ENCODE data around the gene ZNF236. TPM values are rescaled to one million over a fixed set of nuclear protein-coding genes. Genes with fewer than 3 reads are reported as not detected.

Gene ZNF236
- total and polyA plus RNA-seq, 2 donors (not counting 1 experiment from before 2014, with no cell fraction given), result 2.9 to 8.4 TPM

GRCh38 chr18:77012120-77012519, 189.8 kb downstream of the ZNF236 start:
- TF ChIP-seq CTCF (conservative IDR thresholded peaks at IDR 0.05 in 1 of 2, IDR thresholded peaks at IDR 0.05 in 1 of 2; ENCODE audit: low read depth in 1 of 2, low read length in 2 of 2), result no peak
- no peak for TF ChIP-seq EZH2 (IDR thresholded peaks at IDR 0.05; ENCODE audit: low read length, missing control alignments)

GRCh38 chr18:77012806-77013541, 190.6 kb downstream of the ZNF236 start:
- H3K9ac ChIP-seq (ENCODE audit: insufficient read depth, low read length), result no peak overlapping the region
- no peaks in the 10 kb centered on the region for H3K4me1 ChIP-seq (ENCODE audit: control insufficient read depth, extremely low read depth, insufficient read depth, low read length)
- no peak overlapping the region for H3K4me3 ChIP-seq (replicated peaks in 1 of 4; ENCODE audit: control extremely low read depth in 1 of 4, insufficient read depth in 1 of 4, low read depth in 3 of 4, low read length in 4 of 4)
- H3K79me2 ChIP-seq (ENCODE audit: control insufficient read depth, insufficient read depth, low read length), result no peaks in the 10 kb centered on the region
- TF ChIP-seq EZH2 (IDR thresholded peaks at IDR 0.05; ENCODE audit: low read length, missing control alignments) (no peak), CTCF (conservative IDR thresholded peaks at IDR 0.05 in 1 of 2, IDR thresholded peaks at IDR 0.05 in 1 of 2; ENCODE audit: low read depth in 1 of 2, low read length in 2 of 2) (no peak)
- no peaks in the 10 kb centered on the region for H4K20me1 ChIP-seq (ENCODE audit: control insufficient read depth, extremely low read depth, insufficient read depth, low read length)
- no peaks in the 10 kb centered on the region for H3K36me3 ChIP-seq (ENCODE audit: control insufficient read depth, insufficient read depth, low read length)
- H3K9me3 ChIP-seq (ENCODE audit: control insufficient read depth, insufficient read depth, low read depth, low read length), result no peaks in the 10 kb centered on the region
- DNase-seq (ENCODE audit: low read depth in 2 of 2), result no peak
- H3K4me2 ChIP-seq (ENCODE audit: extremely low read depth, insufficient read depth, low read length), result no peak overlapping the region
- H2AFZ ChIP-seq (ENCODE audit: low read length), result no peak overlapping the region
- H3K27ac ChIP-seq (ENCODE audit: insufficient read depth, low read length), result no peak overlapping the region
- peaks cover 9% of the 10 kb centered on the region for H3K27me3 ChIP-seq (ENCODE audit: control insufficient read depth, insufficient read depth, low read length)

More at GRCh38 chr18:77012120-77012519, 189.8 kb downstream of the ZNF236 start:
- Histone ChIP-seq H3K9me3 (ENCODE audit: control insufficient read depth, insufficient read depth, low read depth, low read length) (no peaks in the 10 kb centered on the region), H3K36me3 (ENCODE audit: control insufficient read depth, insufficient read depth, low read length) (no peaks in the 10 kb centered on the region), H3K4me3 (replicated peaks in 1 of 4; ENCODE audit: control extremely low read depth in 1 of 4, insufficient read depth in 1 of 4, low read depth in 3 of 4, low read length in 4 of 4) (no peak overlapping the region), H3K4me2 (ENCODE audit: extremely low read depth, insufficient read depth, low read length) (no peak overlapping the region), H3K9ac (ENCODE audit: insufficient read depth, low read length) (no peak overlapping the region), H2AFZ (ENCODE audit: low read length) (no peak overlapping the region), H3K27me3 (ENCODE audit: control insufficient read depth, insufficient read depth, low read length) (peaks cover 9% of the 10 kb centered on the region), H3K4me1 (ENCODE audit: control insufficient read depth, extremely low read depth, insufficient read depth, low read length) (no peaks in the 10 kb centered on the region), H3K79me2 (ENCODE audit: control insufficient read depth, insufficient read depth, low read length) (no peaks in the 10 kb centered on the region), H3K27ac (ENCODE audit: insufficient read depth, low read length) (no peak overlapping the region), H4K20me1 (ENCODE audit: control insufficient read depth, extremely low read depth, insufficient read depth, low read length) (no peaks in the 10 kb centered on the region)
- no peak for DNase-seq (ENCODE audit: low read depth in 2 of 2)

- Histone ChIP-seq H2AFZ (ENCODE audit: low read length) (no peak overlapping the region), H3K27me3 (ENCODE audit: control insufficient read depth, insufficient read depth, low read length) (peaks cover 9% of the 10 kb centered on the region), H3K9me3 (ENCODE audit: control insufficient read depth, insufficient read depth, low read depth, low read length) (no peaks in the 10 kb centered on the region), H3K79me2 (ENCODE audit: control insufficient read depth, insufficient read depth, low read length) (no peaks in the 10 kb centered on the region), H3K9ac (ENCODE audit: insufficient read depth, low read length) (no peak overlapping the region), H3K27ac (ENCODE audit: insufficient read depth, low read length) (no peak overlapping the region), H3K4me3 (replicated peaks in 1 of 4; ENCODE audit: control extremely low read depth in 1 of 4, insufficient read depth in 1 of 4, low read depth in 3 of 4, low read length in 4 of 4) (no peak overlapping the region), H3K4me1 (ENCODE audit: control insufficient read depth, extremely low read depth, insufficient read depth, low read length) (no peaks in the 10 kb centered on the region), H4K20me1 (ENCODE audit: control insufficient read depth, extremely low read depth, insufficient read depth, low read length) (no peaks in the 10 kb centered on the region), H3K36me3 (ENCODE audit: control insufficient read depth, insufficient read depth, low read length) (no peaks in the 10 kb centered on the region), H3K4me2 (ENCODE audit: extremely low read depth, insufficient read depth, low read length) (no peak overlapping the region)
- TF ChIP-seq EZH2 (IDR thresholded peaks at IDR 0.05; ENCODE audit: low read length, missing control alignments) (no peak), CTCF (conservative IDR thresholded peaks at IDR 0.05 in 1 of 2, IDR thresholded peaks at IDR 0.05 in 1 of 2; ENCODE audit: low read depth in 1 of 2, low read length in 2 of 2) (no peak)
- no peak for DNase-seq (ENCODE audit: low read depth in 2 of 2)
These were observed 191.6 kb downstream of the ZNF236 start for GRCh38 chr18:77013811-77014521.

Data from fibroblast of lung (primary cell).